PFSK-1 (cell line): ENCODE measurements around the gene CNPPD1.
A peak's percentile ranks its signal among the peaks of the same experiment; 100 is the strongest.

ENCODE experiments used
- FOXP2 ChIP-seq: optimal IDR thresholded peaks from 2 replicates; pipeline ENCODE3; 2011; ENCODE audit warnings: borderline replicate concordance, control low read depth, inconsistent platforms; ENCODE audit not compliant: insufficient read depth; ENCODE audit errors: extremely low read length, extremely low read depth
- POLR2AphosphoS5 ChIP-seq: IDR thresholded peaks from 2 replicates; pipeline ENCODE4 v1.6.1; 2012; ENCODE audit warnings: low read depth, mild to moderate bottlenecking, control low read depth, low read length, moderate library complexity
- REST ChIP-seq, 2 experiments: IDR thresholded peaks; 2 replicates each; pipeline versions ENCODE4 v1.6.1 to v1.8.0; 2011 to 2012; ENCODE audit warnings: low read depth in 2 of 2, low read length in 2 of 2, control low read depth in 1 of 2, inconsistent platforms in 1 of 2, mild to moderate bottlenecking in 1 of 2, moderate library complexity in 1 of 2; ENCODE audit not compliant: insufficient read depth in 1 of 2
- SIN3A ChIP-seq: IDR thresholded peaks from 2 replicates; pipeline ENCODE4 v1.6.1; 2012; ENCODE audit warnings: mild to moderate bottlenecking, low read length, moderate library complexity, borderline replicate concordance; ENCODE audit not compliant: insufficient read depth
- TAF1 ChIP-seq: IDR thresholded peaks from 2 replicates; pipeline ENCODE4 v1.6.1; 2012; ENCODE audit warnings: low read length, control low read depth, borderline replicate concordance; ENCODE audit not compliant: insufficient read depth

CNPPD1 gene

GRCh38 chr2:219209236-219210195 lies 32.8 kb upstream of the CNPPD1 start:
- TF ChIP-seq REST (IDR thresholded peaks at IDR 0.05; ENCODE audit: insufficient read depth in 1 of 2, low read depth in 2 of 2, low read length in 2 of 2) = no peak
- TF ChIP-seq FOXP2 = no peak
- TF ChIP-seq TAF1 = no peak
- TF ChIP-seq POLR2AphosphoS5 = no peak
- TF ChIP-seq SIN3A = no peak

- TF ChIP-seq FOXP2 = no peak
- no peak for TF ChIP-seq REST (IDR thresholded peaks at IDR 0.05; ENCODE audit: insufficient read depth in 1 of 2, low read depth in 2 of 2, low read length in 2 of 2)
- TF ChIP-seq POLR2AphosphoS5 = no peak
- TF ChIP-seq TAF1 = no peak
- no peak for TF ChIP-seq SIN3A
These were observed 31.4 kb upstream of the CNPPD1 start for GRCh38 chr2:219207884-219208740.

GRCh38 chr2:219207134-219207883 lies 30.6 kb upstream of the CNPPD1 start:
- TF ChIP-seq TAF1 (no peak), REST (IDR thresholded peaks at IDR 0.05; ENCODE audit: insufficient read depth in 1 of 2, low read depth in 2 of 2, low read length in 2 of 2) (no peak), FOXP2 (no peak), SIN3A (no peak), POLR2AphosphoS5 (0 out of 2 replicates have a peak, but pooled peaks have one; percentile 6)

- peak; percentile 73 for TF ChIP-seq FOXP2
- TF ChIP-seq TAF1 = peak; percentile 82; the same call in 1 of the 2 replicates
- peak in 1 of 2 experiments; percentile 44; a peak in 1 of 4 replicates for TF ChIP-seq REST (IDR thresholded peaks at IDR 0.05; ENCODE audit: insufficient read depth in 1 of 2, low read depth in 2 of 2, low read length in 2 of 2)
- peak; percentile 97 for TF ChIP-seq POLR2AphosphoS5
- no peak for TF ChIP-seq SIN3A
These were observed 29.8 kb upstream of the CNPPD1 start, which contains the start of gene ZFAND2B for GRCh38 chr2:219206328-219207133. TSS of gene ZFAND2B (plus strand) at chr2:219206782. CDS start at chr2:219206988, 206 bp downstream.
